ENCODE results near the gene TIMP2. TPM values are rescaled to one million over a fixed set of nuclear protein-coding genes. Genes with fewer than 3 reads are reported as not detected.

The TIMP2 gene
- total RNA-seq, 1 experiment from 2014 or later = 60.5 TPM

- no peak for TF ChIP-seq EZH2 (IDR thresholded peaks at IDR 0.05; ENCODE audit: borderline replicate concordance, low read depth, low read length, poor library complexity, severe bottlenecking)
- TF ChIP-seq, protein P1, sequence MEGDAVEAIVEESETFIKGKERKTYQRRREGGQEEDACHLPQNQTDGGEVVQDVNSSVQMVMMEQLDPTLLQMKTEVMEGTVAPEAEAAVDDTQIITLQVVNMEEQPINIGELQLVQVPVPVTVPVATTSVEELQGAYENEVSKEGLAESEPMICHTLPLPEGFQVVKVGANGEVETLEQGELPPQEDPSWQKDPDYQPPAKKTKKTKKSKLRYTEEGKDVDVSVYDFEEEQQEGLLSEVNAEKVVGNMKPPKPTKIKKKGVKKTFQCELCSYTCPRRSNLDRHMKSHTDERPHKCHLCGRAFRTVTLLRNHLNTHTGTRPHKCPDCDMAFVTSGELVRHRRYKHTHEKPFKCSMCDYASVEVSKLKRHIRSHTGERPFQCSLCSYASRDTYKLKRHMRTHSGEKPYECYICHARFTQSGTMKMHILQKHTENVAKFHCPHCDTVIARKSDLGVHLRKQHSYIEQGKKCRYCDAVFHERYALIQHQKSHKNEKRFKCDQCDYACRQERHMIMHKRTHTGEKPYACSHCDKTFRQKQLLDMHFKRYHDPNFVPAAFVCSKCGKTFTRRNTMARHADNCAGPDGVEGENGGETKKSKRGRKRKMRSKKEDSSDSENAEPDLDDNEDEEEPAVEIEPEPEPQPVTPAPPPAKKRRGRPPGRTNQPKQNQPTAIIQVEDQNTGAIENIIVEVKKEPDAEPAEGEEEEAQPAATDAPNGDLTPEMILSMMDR (conservative IDR thresholded peaks at IDR 0.05; ENCODE audit: low read depth, low read length) = no peak
- POLR2A ChIA-PET (ENCODE audit: low non-redundant PET) = no interaction called here
- no peak overlapping the region for H3K4me3 ChIP-seq (ENCODE audit: low read depth, low read length, poor library complexity, severe bottlenecking)
- no peaks in the 10 kb centered on the region for H3K36me3 ChIP-seq (ENCODE audit: insufficient read depth, low read length, poor library complexity, severe bottlenecking)
- H3K27ac ChIP-seq (ENCODE audit: low read depth, low read length, poor library complexity, severe bottlenecking) = no peak overlapping the region
- H3K27me3 ChIP-seq (replicated peaks; ENCODE audit: insufficient read depth, low read depth, low read length, poor library complexity) = no peaks in the 10 kb centered on the region
- intact Hi-C loops (cut with micrococcal nuclease; ENCODE audit: unreplicated experiment) = no loop called here
- CTCF ChIA-PET = no interaction called here
- no peak for DNase-seq (ENCODE audit: low spot score)
- H3K9me3 ChIP-seq (ENCODE audit: low read depth, low read length, poor library complexity, severe bottlenecking) = peaks cover 4% of the 10 kb centered on the region
- H3K4me1 ChIP-seq (ENCODE audit: insufficient read depth, low read length, poor library complexity, severe bottlenecking) = no peaks in the 10 kb centered on the region
- no TSS peak for BruUV-seq (replicated peaks)
Measured at GRCh38 chr17:78956254-78956653, 31.1 kb upstream of the TIMP2 start.

- TF ChIP-seq, protein P1 (conservative IDR thresholded peaks at IDR 0.05; ENCODE audit: low read depth, low read length) = no peak
- Histone ChIP-seq H3K36me3 (ENCODE audit: insufficient read depth, low read length, poor library complexity, severe bottlenecking) (no peaks in the 10 kb centered on the region), H3K4me3 (ENCODE audit: low read depth, low read length, poor library complexity, severe bottlenecking) (no peak overlapping the region), H3K4me1 (ENCODE audit: insufficient read depth, low read length, poor library complexity, severe bottlenecking) (no peaks in the 10 kb centered on the region), H3K27ac (ENCODE audit: low read depth, low read length, poor library complexity, severe bottlenecking) (no peak overlapping the region), H3K27me3 (replicated peaks; ENCODE audit: insufficient read depth, low read depth, low read length, poor library complexity) (no peaks in the 10 kb centered on the region), H3K9me3 (ENCODE audit: low read depth, low read length, poor library complexity, severe bottlenecking) (peaks cover 16% of the 10 kb centered on the region)
- ChIA-PET CTCF (no interaction called here), POLR2A (ENCODE audit: low non-redundant PET) (no interaction called here)
- intact Hi-C loops (cut with micrococcal nuclease; ENCODE audit: unreplicated experiment) = no loop called here
- BruUV-seq (replicated peaks) = no TSS peak
- DNase-seq (ENCODE audit: low spot score) = no peak
Measured at GRCh38 chr17:78954684-78955083, 29.5 kb upstream of the TIMP2 start.

DNA sequence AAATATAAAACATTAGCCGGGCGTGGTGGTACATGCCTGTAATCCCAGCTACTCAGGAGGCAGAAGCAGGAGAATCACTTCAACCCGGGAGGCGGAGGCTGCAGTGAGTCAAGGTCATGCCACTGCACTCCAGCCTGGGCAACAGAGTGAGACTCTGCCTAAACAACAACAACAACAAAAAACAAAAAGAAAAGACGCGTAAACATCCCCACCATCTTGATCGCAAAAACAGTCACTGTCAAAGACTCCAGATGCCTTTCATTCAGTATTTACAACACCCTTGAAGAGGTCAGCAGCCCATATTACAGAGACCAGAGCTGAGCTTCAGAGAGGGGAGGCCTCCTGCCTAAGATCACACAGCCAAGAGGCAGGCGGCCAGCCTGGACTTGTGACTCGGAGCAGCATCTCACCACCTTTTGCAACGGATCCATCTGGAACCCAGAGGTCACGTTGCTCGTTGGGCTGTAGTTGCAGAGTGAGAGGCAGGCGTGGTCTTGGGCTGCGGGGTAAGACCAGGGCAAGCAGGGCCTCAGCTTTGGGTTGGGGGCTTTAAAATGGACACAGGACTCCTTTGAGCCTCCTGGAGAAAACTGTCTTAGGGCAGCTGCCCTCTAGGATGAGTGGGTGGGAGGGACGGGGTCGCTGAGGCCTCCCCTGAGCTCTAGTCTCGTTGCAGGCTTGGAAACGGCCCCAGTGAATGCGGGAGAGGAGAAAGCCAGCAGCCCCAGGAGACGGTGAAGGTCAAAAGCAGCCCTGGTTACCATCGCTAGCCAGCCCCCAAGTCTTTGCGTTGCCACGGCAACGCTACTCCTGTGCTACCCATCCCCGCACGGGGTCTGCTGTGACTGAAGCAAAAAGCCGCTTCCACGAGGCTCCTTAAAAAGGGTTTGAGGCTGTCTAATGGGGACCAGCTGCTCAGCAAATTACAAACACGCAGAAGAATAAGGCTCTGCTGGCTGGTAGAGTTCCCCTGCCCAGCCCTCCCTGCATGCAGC, 28.5 kb upstream of the TIMP2 start:
- POLR2A ChIA-PET (ENCODE audit: low non-redundant PET) = no interaction called here
- intact Hi-C loops (cut with micrococcal nuclease; ENCODE audit: unreplicated experiment) = no loop called here
- CTCF ChIA-PET = no interaction called here

More for the DNA sequence above, 28.5 kb upstream of the TIMP2 start:
- Histone ChIP-seq H3K4me1 (ENCODE audit: insufficient read depth, low read length, poor library complexity, severe bottlenecking) (no peaks in the 10 kb centered on the region), H3K27ac (ENCODE audit: low read depth, low read length, poor library complexity, severe bottlenecking) (no peak overlapping the region), H3K9me3 (ENCODE audit: low read depth, low read length, poor library complexity, severe bottlenecking) (peaks cover 16% of the 10 kb centered on the region), H3K27me3 (replicated peaks; ENCODE audit: insufficient read depth, low read depth, low read length, poor library complexity) (no peaks in the 10 kb centered on the region), H3K4me3 (ENCODE audit: low read depth, low read length, poor library complexity, severe bottlenecking) (no peak overlapping the region), H3K36me3 (ENCODE audit: insufficient read depth, low read length, poor library complexity, severe bottlenecking) (no peaks in the 10 kb centered on the region)
- BruUV-seq (replicated peaks) = no TSS peak
- no peak for DNase-seq (ENCODE audit: low spot score)
- TF ChIP-seq, protein P1 (conservative IDR thresholded peaks at IDR 0.05; ENCODE audit: low read depth, low read length) = no peak
- TF ChIP-seq EZH2 (IDR thresholded peaks at IDR 0.05; ENCODE audit: borderline replicate concordance, low read depth, low read length, poor library complexity, severe bottlenecking) = no peak

All from A673 (cell line).